Esophagus mucosa (tissue), 1 donor: Measurements from ENCODE around the gene KCTD2. TPM values are rescaled to one million over a fixed set of nuclear protein-coding genes. Genes with fewer than 3 reads are reported as not detected.
A peak's percentile ranks its signal among the peaks of the same experiment; 100 is the strongest.
"Not testable (repeated sequence)": the region's sequence is repeated elsewhere in the genome, so short reads cannot be mapped to it uniquely, and the experiment has no call there.

Source experiments
- ATAC-seq: fragments of 200-7000 bp; cut with Tn5 transposase; one replicate; pipeline ENCODE4 v1.9.1; 2020
- total RNA-seq: library from RNA; stranded (reverse); gene quantifications from one replicate; pipeline ENCODE4 v1.2.4, GENCODE V29; 2023
- donor health status: DM: yes; HTN: yes; CAD: no.

Gene KCTD2
- total RNA-seq, 1 donor from 2014 or later, result 13.2 TPM

GRCh38 chr17:75020331-75021110 lies 26.5 kb upstream of the KCTD2 start:
- ATAC-seq, result no peak

- ATAC-seq, result no peak
Observed at GRCh38 chr17:75024686-75025397, 22.2 kb upstream of the KCTD2 start.

- ATAC-seq, result not testable (repeated sequence)
Observed at GRCh38 chr17:75025398-75025734, 21.7 kb upstream of the KCTD2 start.

- ATAC-seq, result peak; percentile 55
Observed at GRCh38 chr17:75026650-75027049, 20.4 kb upstream of the KCTD2 start.

GRCh38 chr17:75030161-75030560 lies 16.9 kb upstream of the KCTD2 start:
- ATAC-seq, result no peak

GRCh38 chr17:75031972-75032719 lies 14.9 kb upstream of the KCTD2 start:
- peak; percentile 46 for ATAC-seq

GRCh38 chr17:75032720-75033280 lies 14.2 kb upstream of the KCTD2 start:
- ATAC-seq, result no peak

GRCh38 chr17:75033346-75034235 lies 13.4 kb upstream of the KCTD2 start:
- peak; percentile 60 for ATAC-seq

- peak; percentile 68 for ATAC-seq
Observed at GRCh38 chr17:75034236-75034908, 12.7 kb upstream of the KCTD2 start.

GRCh38 chr17:75036643-75037268 lies 10.3 kb upstream of the KCTD2 start:
- peak; percentile 59 for ATAC-seq

GRCh38 chr17:75039238-75039637 lies 7.8 kb upstream of the KCTD2 start:
- no peak for ATAC-seq

- ATAC-seq, result no peak
Observed at GRCh38 chr17:75041656-75042280, 5.3 kb upstream of the KCTD2 start.

- ATAC-seq, result not testable (repeated sequence)
Observed at GRCh38 chr17:75043789-75044188, 3.2 kb upstream of the KCTD2 start.

GRCh38 chr17:75044716-75045115 lies 2.3 kb upstream of the KCTD2 start:
- ATAC-seq, result no peak

GRCh38 chr17:75045946-75046406 lies 1.0 kb upstream of the KCTD2 start:
- ATAC-seq, result not testable (repeated sequence)

GRCh38 chr17:75047398-75048098 lies 523 bp downstream of the KCTD2 start:
- ATAC-seq, result peak; percentile 3

- ATAC-seq, result no peak
Observed at GRCh38 chr17:75048249-75048878, 1.3 kb downstream of the KCTD2 start.

- no peak for ATAC-seq
Observed at GRCh38 chr17:75049057-75049456, 2.0 kb downstream of the KCTD2 start.

- no peak for ATAC-seq
Observed at GRCh38 chr17:75049706-75050105, 2.7 kb downstream of the KCTD2 start.
